SH-SY5Y (cell line): Measurements from ENCODE around the gene WHRN.

Source experiments
- GATA2 ChIP-seq: IDR thresholded peaks from 2 replicates; pipeline ENCODE4 v1.6.1; 2011; ENCODE audit warnings: mild to moderate bottlenecking, low read depth, low read length
- GATA3 ChIP-seq: IDR thresholded peaks from 2 replicates; pipeline ENCODE4 v1.6.1; 2011; ENCODE audit warnings: low read depth, mild to moderate bottlenecking, low read length, moderate library complexity

DNA sequence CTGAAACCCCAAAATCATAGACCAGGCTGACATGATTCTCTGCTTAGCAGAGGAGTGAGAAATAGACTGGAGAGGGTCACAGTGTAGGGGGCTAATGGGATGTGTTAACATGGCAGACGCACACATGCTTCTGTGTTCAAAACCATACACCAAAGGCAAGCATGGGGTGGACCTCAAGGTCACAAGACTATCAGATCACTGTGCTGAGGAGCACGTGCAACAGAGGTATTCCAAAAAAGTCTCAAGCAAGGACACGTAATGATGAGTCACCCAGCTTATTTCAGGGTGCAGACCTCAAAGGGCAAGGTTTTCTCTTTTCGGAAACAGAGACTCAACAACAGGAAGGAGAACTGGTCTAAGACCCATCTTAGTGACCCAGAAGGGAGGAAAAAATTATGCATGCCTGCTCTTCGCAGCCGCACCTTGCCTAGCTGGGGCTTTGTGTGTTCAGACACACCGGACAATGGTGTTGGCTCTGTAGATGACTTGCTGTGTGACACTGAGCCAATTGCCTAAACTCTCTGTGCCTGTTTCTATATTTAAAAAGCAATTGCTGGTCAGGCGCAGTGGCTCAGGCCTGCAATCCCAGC is 20.3 kb downstream of the WHRN start:
- no peak for TF ChIP-seq GATA2
- no peak for TF ChIP-seq GATA3
